GM06990 (cell line): Measurements from ENCODE around the gene NAGK.

Source experiments
- DNase-seq: peaks from one replicate; pipeline ENCODE4 v3.0.0-alpha.2; 2011; ENCODE audit not compliant: insufficient read length; ENCODE audit errors: extremely low read depth
- H3K27me3 ChIP-seq: replicated peaks from 2 replicates; pipeline ENCODE4 v1.6.0; 2011; ENCODE audit warnings: low read length; ENCODE audit not compliant: control insufficient read depth, insufficient read depth
- H3K36me3 ChIP-seq: 2 replicates; pipeline ENCODE4 v1.5.1; 2011; ENCODE audit warnings: low read length; ENCODE audit not compliant: control insufficient read depth, insufficient read depth
- H3K4me3 ChIP-seq: replicated peaks from 2 replicates; pipeline ENCODE4 v1.5.1; 2011; ENCODE audit warnings: low read depth, mild to moderate bottlenecking, control low read depth, low read length
- TF ChIP-seq, protein P1 (sequence below): IDR thresholded peaks from 2 replicates; pipeline ENCODE4 v1.5.1; 2011; ENCODE audit warnings: low read length, control low read depth, mild to moderate bottlenecking, inconsistent platforms; ENCODE audit not compliant: insufficient read depth, poor library complexity, severe bottlenecking

NAGK gene

DNA sequence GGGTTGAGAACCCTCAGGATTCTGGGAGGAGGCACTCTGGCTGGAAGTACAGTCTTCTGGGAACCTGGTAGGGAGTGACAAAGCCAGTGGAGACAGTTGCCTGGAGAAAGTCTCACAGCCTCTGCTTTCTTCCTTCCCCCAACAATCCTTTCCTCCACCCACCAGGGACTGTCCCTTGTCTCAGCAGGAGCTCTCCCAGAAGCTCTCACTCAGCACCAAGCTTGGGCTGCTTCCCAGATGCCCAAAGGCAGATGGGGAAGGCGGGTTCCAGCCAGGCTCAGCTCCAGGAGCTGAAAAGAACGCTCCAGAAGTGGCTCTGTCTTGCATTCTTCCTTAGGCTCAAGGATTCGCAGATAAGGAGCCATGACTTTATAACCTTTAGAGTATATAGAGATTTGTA, 7.6 kb upstream of the NAGK start:
- Histone ChIP-seq H3K4me3 (no peak overlapping the region), H3K27me3 (no peaks in the 10 kb centered on the region), H3K36me3 (no peaks in the 10 kb centered on the region)
- TF ChIP-seq, protein P1, sequence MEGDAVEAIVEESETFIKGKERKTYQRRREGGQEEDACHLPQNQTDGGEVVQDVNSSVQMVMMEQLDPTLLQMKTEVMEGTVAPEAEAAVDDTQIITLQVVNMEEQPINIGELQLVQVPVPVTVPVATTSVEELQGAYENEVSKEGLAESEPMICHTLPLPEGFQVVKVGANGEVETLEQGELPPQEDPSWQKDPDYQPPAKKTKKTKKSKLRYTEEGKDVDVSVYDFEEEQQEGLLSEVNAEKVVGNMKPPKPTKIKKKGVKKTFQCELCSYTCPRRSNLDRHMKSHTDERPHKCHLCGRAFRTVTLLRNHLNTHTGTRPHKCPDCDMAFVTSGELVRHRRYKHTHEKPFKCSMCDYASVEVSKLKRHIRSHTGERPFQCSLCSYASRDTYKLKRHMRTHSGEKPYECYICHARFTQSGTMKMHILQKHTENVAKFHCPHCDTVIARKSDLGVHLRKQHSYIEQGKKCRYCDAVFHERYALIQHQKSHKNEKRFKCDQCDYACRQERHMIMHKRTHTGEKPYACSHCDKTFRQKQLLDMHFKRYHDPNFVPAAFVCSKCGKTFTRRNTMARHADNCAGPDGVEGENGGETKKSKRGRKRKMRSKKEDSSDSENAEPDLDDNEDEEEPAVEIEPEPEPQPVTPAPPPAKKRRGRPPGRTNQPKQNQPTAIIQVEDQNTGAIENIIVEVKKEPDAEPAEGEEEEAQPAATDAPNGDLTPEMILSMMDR, result no peak
- DNase-seq, result no peak

DNA sequence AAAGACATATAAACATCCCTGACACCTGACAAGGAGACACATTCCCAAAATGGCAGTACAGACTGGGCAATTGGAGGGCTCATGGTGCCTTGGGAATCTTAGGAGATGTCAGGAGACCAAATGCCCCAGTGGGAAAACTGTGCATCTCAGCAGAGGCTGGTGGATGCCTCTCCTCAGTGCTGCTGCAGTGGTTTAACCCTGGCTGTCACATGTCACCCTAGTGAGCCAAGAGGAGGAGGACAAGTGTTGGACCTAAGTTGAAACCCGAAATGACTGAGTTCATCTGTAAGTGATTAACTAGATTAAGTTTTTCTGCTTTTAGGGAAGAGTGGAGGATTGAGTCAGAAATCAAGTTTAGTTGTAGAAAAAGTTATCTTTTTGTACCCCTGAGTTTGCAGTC, 5.2 kb upstream of the NAGK start:
- no peaks in the 10 kb centered on the region for H3K27me3 ChIP-seq
- H3K4me3 ChIP-seq, result no peak overlapping the region
- TF ChIP-seq, protein P1, result no peak
- no peaks in the 10 kb centered on the region for H3K36me3 ChIP-seq
- no peak for DNase-seq

DNA sequence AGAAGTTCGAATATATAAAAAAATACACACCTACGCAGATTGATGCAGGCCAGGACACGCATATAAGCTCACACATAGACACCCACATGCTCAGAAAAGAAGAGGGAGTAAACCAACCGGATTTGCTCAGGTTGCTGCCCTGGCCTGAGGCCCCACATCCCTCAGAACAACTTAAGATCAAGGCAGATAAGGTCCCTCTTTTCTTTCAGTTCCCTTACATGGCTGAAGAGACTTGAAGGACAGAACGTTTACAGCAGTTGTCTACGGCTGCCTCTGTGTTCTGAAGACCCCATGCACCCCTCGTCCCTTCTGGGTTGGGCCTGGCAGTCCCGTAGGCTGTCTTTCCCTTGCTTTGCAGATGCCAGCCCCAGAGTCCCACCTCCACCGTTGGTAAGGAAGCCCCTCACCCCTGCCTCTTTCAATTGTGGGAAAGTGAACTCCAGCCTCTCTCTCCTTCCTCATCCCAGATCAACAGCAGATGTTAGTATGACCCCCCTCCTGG, 4.3 kb upstream of the NAGK start:
- Histone ChIP-seq H3K36me3 (no peaks in the 10 kb centered on the region), H3K27me3 (no peaks in the 10 kb centered on the region), H3K4me3 (peak overlapping the region; percentile 35; the same call in 1 of the 2 replicates)
- TF ChIP-seq, protein P1, result no peak
- peak; percentile 36 for DNase-seq

DNA sequence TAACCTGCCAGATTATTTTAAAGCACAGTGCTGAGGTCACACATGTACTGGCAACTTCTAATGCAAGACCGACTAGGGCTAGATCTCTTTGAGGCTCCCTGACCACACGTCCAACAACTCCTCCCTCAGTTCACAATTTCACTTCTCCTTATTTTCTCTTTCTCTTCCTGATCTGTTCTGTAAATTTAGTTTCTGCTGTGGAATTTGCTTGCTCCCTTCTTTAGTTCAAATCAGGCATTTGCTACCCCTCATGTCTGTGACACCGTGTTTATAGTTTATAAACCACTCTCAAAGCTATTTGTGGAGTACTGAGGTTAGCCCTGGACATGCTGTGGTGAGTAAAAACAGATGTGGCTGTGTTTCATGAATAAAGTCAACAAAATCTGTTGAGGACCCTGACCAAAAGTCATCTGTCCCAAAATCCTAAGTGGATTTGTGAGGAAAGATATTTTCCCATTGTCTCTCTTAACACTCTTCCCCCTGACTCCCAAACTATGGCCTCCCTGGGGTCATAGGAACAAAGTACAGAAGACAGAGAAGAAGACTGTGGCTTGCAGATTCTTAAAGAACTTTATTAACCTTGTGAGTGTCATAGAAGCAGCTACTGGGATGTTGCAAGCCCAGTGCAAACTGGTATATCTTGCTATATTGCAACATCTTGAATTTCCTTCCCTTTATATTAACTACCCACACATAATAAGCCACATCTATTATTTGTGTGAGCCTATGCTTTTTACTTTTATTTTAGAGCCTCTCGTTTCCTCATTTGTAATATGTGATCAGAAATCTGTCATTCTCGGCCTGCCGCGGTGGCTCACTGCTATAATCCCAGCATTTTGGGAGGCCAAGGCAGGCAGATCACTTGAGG, 3.5 kb upstream of the NAGK start:
- TF ChIP-seq, protein P1, result no peak
- peak overlapping the region; percentile 11 for H3K4me3 ChIP-seq
- peak; percentile 49 for DNase-seq
- no peaks in the 10 kb centered on the region for H3K36me3 ChIP-seq
- H3K27me3 ChIP-seq, result no peaks in the 10 kb centered on the region

DNA sequence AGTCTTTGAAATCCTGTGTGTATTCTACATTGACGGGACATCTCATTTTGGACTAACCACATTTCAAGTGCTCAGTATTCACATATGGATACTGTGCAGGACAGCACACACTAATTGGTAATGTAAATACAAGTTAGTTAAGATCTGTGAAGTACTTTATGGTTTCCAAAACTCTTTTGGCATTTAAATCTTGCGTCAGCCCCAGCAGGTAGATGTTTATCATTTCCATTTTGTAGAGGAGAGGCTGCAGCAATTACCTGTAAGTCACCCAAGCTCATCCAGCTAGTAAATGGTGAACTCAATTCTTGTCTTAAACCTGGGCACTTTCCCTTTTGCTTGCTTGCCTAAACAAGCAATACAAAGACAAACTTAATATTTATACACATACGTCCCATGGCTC, 1.6 kb upstream of the NAGK start:
- no peaks in the 10 kb centered on the region for H3K36me3 ChIP-seq
- no peak overlapping the region for H3K4me3 ChIP-seq
- DNase-seq, result no peak
- no peaks in the 10 kb centered on the region for H3K27me3 ChIP-seq
- TF ChIP-seq, protein P1, result no peak
